ENCODE measurements around the gene COTL1. TPM values are rescaled to one million over a fixed set of nuclear protein-coding genes. Genes with fewer than 3 reads are reported as not detected.

The COTL1 gene
- total RNA-seq, 1 experiment from 2014 or later: 408 TPM

DNA sequence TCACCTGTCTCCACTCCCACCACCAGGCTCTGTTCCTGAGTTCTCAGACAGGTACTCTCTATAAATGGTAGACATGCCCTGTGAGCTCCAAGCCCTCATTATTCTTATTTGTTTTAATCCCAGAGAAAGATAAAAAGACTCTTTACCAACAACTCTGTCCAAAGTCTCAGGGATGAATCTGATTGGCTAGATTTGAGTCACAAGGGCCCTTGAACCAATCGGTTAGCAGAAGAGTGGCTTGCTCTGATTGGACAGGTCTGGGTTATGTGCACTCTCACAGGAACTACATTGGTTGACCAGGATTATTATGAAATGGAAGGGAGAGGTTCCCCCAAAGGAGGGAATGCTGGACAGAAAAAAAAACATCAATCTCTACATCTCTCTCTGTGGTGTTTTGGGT lies 7.5 kb downstream of the COTL1 start:
- no peaks in the 10 kb centered on the region for H3K27me3 ChIP-seq (ENCODE audit: low read length)
- intact Hi-C loops (cut with micrococcal nuclease): no loop called here
- peaks cover 49% of the 10 kb centered on the region for H3K36me3 ChIP-seq (ENCODE audit: low read depth, low read length)
- H3K27ac ChIP-seq (ENCODE audit: low read length): no peak overlapping the region
- no peak for ATAC-seq
- H3K9me3 ChIP-seq (ENCODE audit: low read length): no peaks in the 10 kb centered on the region
- no TSS peak for BruUV-seq (replicated peaks)
- H3K4me3 ChIP-seq (ENCODE audit: low read length): no peak overlapping the region
- no peaks in the 10 kb centered on the region for H3F3A ChIP-seq (ENCODE audit: low read length, unreplicated experiment)
- POLR2A ChIA-PET (ENCODE audit: unreplicated experiment): no interaction called here
- peaks cover 66% of the 10 kb centered on the region for H4K20me1 ChIP-seq (ENCODE audit: low read length)
- H3K79me2 ChIP-seq (ENCODE audit: low read length): peaks cover 100% of the 10 kb centered on the region
- TF ChIP-seq, protein P1, sequence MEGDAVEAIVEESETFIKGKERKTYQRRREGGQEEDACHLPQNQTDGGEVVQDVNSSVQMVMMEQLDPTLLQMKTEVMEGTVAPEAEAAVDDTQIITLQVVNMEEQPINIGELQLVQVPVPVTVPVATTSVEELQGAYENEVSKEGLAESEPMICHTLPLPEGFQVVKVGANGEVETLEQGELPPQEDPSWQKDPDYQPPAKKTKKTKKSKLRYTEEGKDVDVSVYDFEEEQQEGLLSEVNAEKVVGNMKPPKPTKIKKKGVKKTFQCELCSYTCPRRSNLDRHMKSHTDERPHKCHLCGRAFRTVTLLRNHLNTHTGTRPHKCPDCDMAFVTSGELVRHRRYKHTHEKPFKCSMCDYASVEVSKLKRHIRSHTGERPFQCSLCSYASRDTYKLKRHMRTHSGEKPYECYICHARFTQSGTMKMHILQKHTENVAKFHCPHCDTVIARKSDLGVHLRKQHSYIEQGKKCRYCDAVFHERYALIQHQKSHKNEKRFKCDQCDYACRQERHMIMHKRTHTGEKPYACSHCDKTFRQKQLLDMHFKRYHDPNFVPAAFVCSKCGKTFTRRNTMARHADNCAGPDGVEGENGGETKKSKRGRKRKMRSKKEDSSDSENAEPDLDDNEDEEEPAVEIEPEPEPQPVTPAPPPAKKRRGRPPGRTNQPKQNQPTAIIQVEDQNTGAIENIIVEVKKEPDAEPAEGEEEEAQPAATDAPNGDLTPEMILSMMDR (conservative IDR thresholded peaks at IDR 0.05; ENCODE audit: low read depth, low read length): no peak
- TF ChIP-seq EZH2 (IDR thresholded peaks at IDR 0.05; ENCODE audit: low read length, unreplicated experiment): no peak
- no peak for TF ChIP-seq EZH2phosphoT487 (IDR thresholded peaks at IDR 0.05; ENCODE audit: borderline replicate concordance, low read length)
- H3K4me2 ChIP-seq (ENCODE audit: low read length): no peak overlapping the region
- no peak overlapping the region for H2AFZ ChIP-seq (ENCODE audit: low read length)
- no peak for DNase-seq
- CTCF ChIA-PET: no interaction called here
- H3K9me2 ChIP-seq (replicated peaks; ENCODE audit: low read length): no peaks in the 10 kb centered on the region
- H3K4me1 ChIP-seq (ENCODE audit: insufficient read depth, low read length): peaks cover 11% of the 10 kb centered on the region; the same call in 1 of the 2 replicates
- no peak overlapping the region for H3K9ac ChIP-seq (ENCODE audit: low read length)

DNA sequence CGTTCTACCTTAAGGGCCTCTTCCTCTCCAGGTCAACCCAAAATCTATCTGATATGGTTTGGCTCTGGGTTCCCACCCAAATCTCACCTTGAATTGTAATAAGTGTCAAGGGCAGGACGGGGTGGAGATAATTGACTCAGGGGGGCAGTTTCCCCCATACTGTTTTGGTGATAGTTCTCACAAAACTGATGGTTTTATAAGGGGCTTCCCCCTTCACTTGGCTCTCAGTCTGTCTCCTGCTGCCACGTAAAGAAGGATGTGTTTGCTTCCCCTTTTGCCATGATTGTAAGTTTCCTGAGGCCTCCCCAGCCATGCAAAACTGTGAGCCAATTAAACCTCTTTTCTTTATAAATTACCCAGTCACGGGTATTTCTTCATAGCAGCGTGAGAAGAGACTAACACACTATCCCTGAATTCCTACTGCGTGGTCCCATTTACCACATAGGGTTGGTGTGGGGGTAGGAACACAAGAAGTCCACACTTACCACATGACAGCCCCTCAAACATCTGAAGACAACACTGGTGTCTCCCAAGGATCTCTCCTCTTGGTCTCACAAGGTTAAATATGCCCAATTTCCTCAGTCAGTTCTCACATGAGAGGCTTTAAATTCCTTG lies 8.2 kb downstream of the COTL1 start:
- Histone ChIP-seq H3K9ac (ENCODE audit: low read length) (no peak overlapping the region), H3F3A (ENCODE audit: low read length, unreplicated experiment) (no peaks in the 10 kb centered on the region), H3K9me2 (replicated peaks; ENCODE audit: low read length) (no peaks in the 10 kb centered on the region), H3K4me3 (ENCODE audit: low read length) (no peak overlapping the region), H3K4me2 (ENCODE audit: low read length) (no peak overlapping the region), H3K27ac (ENCODE audit: low read length) (no peak overlapping the region), H3K79me2 (ENCODE audit: low read length) (peaks cover 100% of the 10 kb centered on the region), H3K27me3 (ENCODE audit: low read length) (no peaks in the 10 kb centered on the region), H2AFZ (ENCODE audit: low read length) (no peak overlapping the region), H3K36me3 (ENCODE audit: low read depth, low read length) (peaks cover 44% of the 10 kb centered on the region), H4K20me1 (ENCODE audit: low read length) (peaks cover 64% of the 10 kb centered on the region), H3K9me3 (ENCODE audit: low read length) (no peaks in the 10 kb centered on the region), H3K4me1 (ENCODE audit: insufficient read depth, low read length) (peaks cover 4% of the 10 kb centered on the region; the same call in 1 of the 2 replicates)
- ChIA-PET CTCF (no interaction called here), POLR2A (ENCODE audit: unreplicated experiment) (no interaction called here)
- no peak for DNase-seq
- intact Hi-C loops (cut with micrococcal nuclease): no loop called here
- BruUV-seq (replicated peaks): no TSS peak
- TF ChIP-seq, protein P1 (conservative IDR thresholded peaks at IDR 0.05; ENCODE audit: low read depth, low read length): no peak
- no peak for TF ChIP-seq EZH2phosphoT487 (IDR thresholded peaks at IDR 0.05; ENCODE audit: borderline replicate concordance, low read length)
- no peak for TF ChIP-seq EZH2 (IDR thresholded peaks at IDR 0.05; ENCODE audit: low read length, unreplicated experiment)
- no peak for ATAC-seq

DNA sequence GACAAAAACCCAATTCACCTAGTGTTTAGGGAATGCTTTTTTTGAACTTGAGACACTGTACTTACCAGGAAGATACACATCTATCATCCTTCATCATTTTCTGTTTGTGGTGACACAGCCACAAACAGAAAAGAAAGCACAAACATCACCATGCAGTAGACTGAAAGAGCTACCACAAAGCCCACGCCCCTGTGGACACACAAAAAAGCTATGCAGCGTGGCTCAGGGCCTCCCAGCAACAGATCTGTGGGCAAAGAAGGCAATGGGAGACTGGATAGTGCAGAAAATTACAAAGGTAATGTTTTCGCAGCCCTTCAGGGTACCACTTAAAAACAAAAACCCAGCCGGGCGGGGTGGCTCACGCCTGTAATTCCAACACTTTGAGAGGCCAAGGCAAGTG lies 9.6 kb downstream of the COTL1 start:
- H3K36me3 ChIP-seq (ENCODE audit: low read depth, low read length): peaks cover 37% of the 10 kb centered on the region; the same call in 1 of the 2 replicates
- no peak overlapping the region for H3K4me2 ChIP-seq (ENCODE audit: low read length)
- H2AFZ ChIP-seq (ENCODE audit: low read length): no peak overlapping the region
- peaks cover 97% of the 10 kb centered on the region for H3K79me2 ChIP-seq (ENCODE audit: low read length)
- TF ChIP-seq EZH2 (IDR thresholded peaks at IDR 0.05; ENCODE audit: low read length, unreplicated experiment): no peak
- TF ChIP-seq EZH2phosphoT487 (IDR thresholded peaks at IDR 0.05; ENCODE audit: borderline replicate concordance, low read length): no peak
- TF ChIP-seq, protein P1 (conservative IDR thresholded peaks at IDR 0.05; ENCODE audit: low read depth, low read length): no peak
- POLR2A ChIA-PET (ENCODE audit: unreplicated experiment): no interaction called here
- H3K27ac ChIP-seq (ENCODE audit: low read length): no peak overlapping the region
- no peak overlapping the region for H3K4me3 ChIP-seq (ENCODE audit: low read length)
- intact Hi-C loops (cut with micrococcal nuclease): no loop called here
- H4K20me1 ChIP-seq (ENCODE audit: low read length): peaks cover 51% of the 10 kb centered on the region
- CTCF ChIA-PET: no interaction called here
- H3F3A ChIP-seq (ENCODE audit: low read length, unreplicated experiment): no peaks in the 10 kb centered on the region
- no peaks in the 10 kb centered on the region for H3K9me3 ChIP-seq (ENCODE audit: low read length)
- H3K9ac ChIP-seq (ENCODE audit: low read length): no peak overlapping the region
- H3K4me1 ChIP-seq (ENCODE audit: insufficient read depth, low read length): peaks cover 5% of the 10 kb centered on the region
- no peaks in the 10 kb centered on the region for H3K9me2 ChIP-seq (replicated peaks; ENCODE audit: low read length)
- ATAC-seq: no peak
- DNase-seq: no peak
- no TSS peak for BruUV-seq (replicated peaks)
- no peaks in the 10 kb centered on the region for H3K27me3 ChIP-seq (ENCODE audit: low read length)
